ENCODE measurements around the gene TTC21A.

Gene TTC21A

GRCh38 chr3:39106851-39107387 is 561 bp upstream of the TTC21A start:
- DNase-seq (ENCODE audit: low read depth): no peak
- TF ChIP-seq CTCF (IDR thresholded peaks at IDR 0.05; ENCODE audit: low read depth, low read length) (no peak), MAX (IDR thresholded peaks at IDR 0.05; ENCODE audit: low read depth, low read length) (no peak), MYC (IDR thresholded peaks at IDR 0.05; ENCODE audit: low read depth, low read length) (0 out of 2 replicates have a peak, but pooled peaks have one; percentile 6)
- H3K4me3 ChIP-seq (ENCODE audit: low read depth, low read length): peak overlapping the region; percentile 70

- peak; percentile 71 for DNase-seq (ENCODE audit: low read depth)
- peak overlapping the region; percentile 70 for H3K4me3 ChIP-seq (ENCODE audit: low read depth, low read length)
- TF ChIP-seq CTCF (IDR thresholded peaks at IDR 0.05; ENCODE audit: low read depth, low read length) (no peak), MAX (IDR thresholded peaks at IDR 0.05; ENCODE audit: low read depth, low read length) (no peak), MYC (IDR thresholded peaks at IDR 0.05; ENCODE audit: low read depth, low read length) (no peak), POLR2A (IDR thresholded peaks at IDR 0.05; ENCODE audit: extremely low read depth, insufficient read length) (no peak)
Observed at GRCh38 chr3:39108200-39108710, 775 bp downstream of the TTC21A start.

GRCh38 chr3:39109086-39109485 is 1.6 kb downstream of the TTC21A start:
- TF ChIP-seq POLR2A (IDR thresholded peaks at IDR 0.05; ENCODE audit: extremely low read depth, insufficient read length) (no peak), MYC (IDR thresholded peaks at IDR 0.05; ENCODE audit: low read depth, low read length) (no peak), MAX (IDR thresholded peaks at IDR 0.05; ENCODE audit: low read depth, low read length) (no peak), CTCF (IDR thresholded peaks at IDR 0.05; ENCODE audit: low read depth, low read length) (no peak)

GRCh38 chr3:39110041-39110639 is 2.7 kb downstream of the TTC21A start:
- DNase-seq (ENCODE audit: low read depth): no peak
- no peak for TF ChIP-seq MAX (IDR thresholded peaks at IDR 0.05; ENCODE audit: low read depth, low read length)
- no peak for TF ChIP-seq MYC (IDR thresholded peaks at IDR 0.05; ENCODE audit: low read depth, low read length)
- no peak for TF ChIP-seq POLR2A (IDR thresholded peaks at IDR 0.05; ENCODE audit: extremely low read depth, insufficient read length)
- no peak for TF ChIP-seq CTCF (IDR thresholded peaks at IDR 0.05; ENCODE audit: low read depth, low read length)
- no peak overlapping the region for H3K4me3 ChIP-seq (ENCODE audit: low read depth, low read length)

More at GRCh38 chr3:39109086-39109485, 1.6 kb downstream of the TTC21A start:
- no peak overlapping the region for H3K4me3 ChIP-seq (ENCODE audit: low read depth, low read length)
- DNase-seq (ENCODE audit: low read depth): no peak

- no peak overlapping the region for H3K4me3 ChIP-seq (ENCODE audit: low read depth, low read length)
- TF ChIP-seq MYC (IDR thresholded peaks at IDR 0.05; ENCODE audit: low read depth, low read length) (no peak), CTCF (IDR thresholded peaks at IDR 0.05; ENCODE audit: low read depth, low read length) (no peak), POLR2A (IDR thresholded peaks at IDR 0.05; ENCODE audit: extremely low read depth, insufficient read length) (no peak), MAX (IDR thresholded peaks at IDR 0.05; ENCODE audit: low read depth, low read length) (no peak)
- no peak for DNase-seq (ENCODE audit: low read depth)
Observed at GRCh38 chr3:39112113-39112512, 4.6 kb downstream of the TTC21A start.
